22Rv1 (cell line): ENCODE data around the gene RAX2.

ENCODE experiments used
- ZFX ChIP-seq: fragments of 450-650 bp; IDR thresholded peaks from 2 replicates; pipeline ENCODE4 v1.6.1; 2017; ENCODE audit warnings: antibody characterized with exemption, borderline replicate concordance
- TF ChIP-seq, protein P1 (sequence below): fragments of 450-650 bp; IDR thresholded peaks from 2 replicates; pipeline ENCODE4 v1.5.1; 2017; ENCODE audit warnings: mild to moderate bottlenecking

DNA sequence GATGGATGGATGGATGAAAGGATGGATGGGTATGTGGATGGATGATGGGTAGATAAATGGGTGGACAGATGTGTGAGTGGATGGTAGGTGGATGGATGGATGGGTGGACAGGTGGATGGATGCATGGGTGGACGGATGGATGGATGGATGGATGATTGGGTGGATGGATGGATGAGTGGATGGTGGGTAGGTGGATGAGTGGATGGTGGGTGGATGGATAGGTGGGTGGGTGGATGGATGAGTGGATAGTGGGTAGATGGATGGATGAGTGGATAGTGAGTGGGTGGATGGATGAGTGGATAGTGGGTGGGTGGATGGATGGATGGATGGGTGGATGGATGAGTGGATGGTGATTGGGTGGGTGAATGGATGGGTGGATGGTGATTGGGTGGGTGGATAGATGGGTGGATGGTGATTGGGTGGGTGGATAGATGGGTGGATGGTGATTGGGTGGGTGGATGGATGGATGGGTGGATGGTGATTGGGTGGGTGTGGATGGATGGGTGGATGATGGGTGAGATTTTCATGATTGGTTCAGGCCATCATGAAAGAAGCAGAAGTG lies 4.5 kb upstream of the RAX2 start:
- TF ChIP-seq, protein P1, sequence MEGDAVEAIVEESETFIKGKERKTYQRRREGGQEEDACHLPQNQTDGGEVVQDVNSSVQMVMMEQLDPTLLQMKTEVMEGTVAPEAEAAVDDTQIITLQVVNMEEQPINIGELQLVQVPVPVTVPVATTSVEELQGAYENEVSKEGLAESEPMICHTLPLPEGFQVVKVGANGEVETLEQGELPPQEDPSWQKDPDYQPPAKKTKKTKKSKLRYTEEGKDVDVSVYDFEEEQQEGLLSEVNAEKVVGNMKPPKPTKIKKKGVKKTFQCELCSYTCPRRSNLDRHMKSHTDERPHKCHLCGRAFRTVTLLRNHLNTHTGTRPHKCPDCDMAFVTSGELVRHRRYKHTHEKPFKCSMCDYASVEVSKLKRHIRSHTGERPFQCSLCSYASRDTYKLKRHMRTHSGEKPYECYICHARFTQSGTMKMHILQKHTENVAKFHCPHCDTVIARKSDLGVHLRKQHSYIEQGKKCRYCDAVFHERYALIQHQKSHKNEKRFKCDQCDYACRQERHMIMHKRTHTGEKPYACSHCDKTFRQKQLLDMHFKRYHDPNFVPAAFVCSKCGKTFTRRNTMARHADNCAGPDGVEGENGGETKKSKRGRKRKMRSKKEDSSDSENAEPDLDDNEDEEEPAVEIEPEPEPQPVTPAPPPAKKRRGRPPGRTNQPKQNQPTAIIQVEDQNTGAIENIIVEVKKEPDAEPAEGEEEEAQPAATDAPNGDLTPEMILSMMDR, result no peak
- TF ChIP-seq ZFX, result no peak
